H4 (cell line): ENCODE measurements around the gene FAM32A. TPM values are rescaled to one million over a fixed set of nuclear protein-coding genes. Genes with fewer than 3 reads are reported as not detected.

ENCODE experiments used
- DNase-seq: peaks from one replicate; pipeline ENCODE4 v3.0.0-alpha.2; 2015; ENCODE audit warnings: low spot score
- total RNA-seq: library from RNA; depleted of rRNA; stranded (reverse); fragments of >200 nt; shearing (Covaris generic); gene quantifications from 2 replicates; pipeline ENCODE4 v1.2.3, GENCODE V29; 2014; rRNA removed

Gene FAM32A
- total RNA-seq, 1 experiment from 2014 or later, result 230 TPM

- no peak for DNase-seq
Measured at GRCh38 chr19:16225279-16226183, 40.3 kb downstream of the FAM32A start.

- DNase-seq, result no peak
Measured at GRCh38 chr19:16226184-16226591, 41.0 kb downstream of the FAM32A start.

GRCh38 chr19:16226878-16227836 is 41.9 kb downstream of the FAM32A start:
- no peak for DNase-seq

- no peak for DNase-seq
Measured at GRCh38 chr19:16227837-16228636, 42.8 kb downstream of the FAM32A start.

GRCh38 chr19:16228637-16229321 is 43.6 kb downstream of the FAM32A start:
- DNase-seq, result peak; percentile 12

- DNase-seq, result no peak
Measured at GRCh38 chr19:16229322-16229641, 44.1 kb downstream of the FAM32A start.

GRCh38 chr19:16232127-16232526 is 46.9 kb downstream of the FAM32A start:
- no peak for DNase-seq

GRCh38 chr19:16232568-16232967 is 47.4 kb downstream of the FAM32A start:
- no peak for DNase-seq

- no peak for DNase-seq
Measured at GRCh38 chr19:16233081-16233776, 48.0 kb downstream of the FAM32A start.

- no peak for DNase-seq
Measured at GRCh38 chr19:16233836-16234551, 48.8 kb downstream of the FAM32A start.

GRCh38 chr19:16234552-16235445 is 49.6 kb downstream of the FAM32A start:
- DNase-seq, result no peak

GRCh38 chr19:16235811-16236652 is 50.8 kb downstream of the FAM32A start:
- DNase-seq, result no peak

Other genes with a start within 250 kb of the FAM32A start
- not detected in 2 replicates for gene OR10H4, start 236.4 kb upstream of the FAM32A start, total RNA-seq
- 975 and 1,019 TPM in 2 replicates for gene TPM4, start 108.9 kb upstream of the FAM32A start, total RNA-seq
- 134 and 136 TPM in 2 replicates for gene RAB8A, start 73.5 kb upstream of the FAM32A start, total RNA-seq
- not detected in 2 replicates for gene HSH2D, start 41.7 kb upstream of the FAM32A start, total RNA-seq
- gene CIB3, start 11.9 kb upstream of the FAM32A start, total RNA-seq, result not detected in 2 replicates
- 88.8 and 95.9 TPM in 2 replicates for gene AP1M1, start 12.5 kb downstream of the FAM32A start, total RNA-seq
- gene KLF2, start 139.4 kb downstream of the FAM32A start, total RNA-seq, result 0.23 and 1.1 TPM in 2 replicates